ENCODE measurements around the gene CHN1.

CHN1 gene

GRCh38 chr2:174840436-174840835, 164.7 kb downstream of the CHN1 start:
- POLR2A ChIA-PET (ENCODE audit: low non-redundant PET), result no interaction called here

GRCh38 chr2:174839662-174840061, 165.5 kb downstream of the CHN1 start:
- TF ChIP-seq CTCF (conservative IDR thresholded peaks at IDR 0.05; ENCODE audit: low read depth), result no peak
- DNase-seq (ENCODE audit: low spot score), result no peak
- H3K27ac ChIP-seq, result no peak overlapping the region
- ChIA-PET POLR2A (ENCODE audit: low non-redundant PET) (no interaction called here), CTCF (interaction anchor here (0.6 to 0.7 kb wide), 2 partner anchors 16 to 24 kb away, joined by 3 to 6 read pairs; no protein-coding TSS in a partner anchor)

More at GRCh38 chr2:174840436-174840835, 164.7 kb downstream of the CHN1 start:
- DNase-seq (ENCODE audit: low spot score), result no peak
- CTCF ChIA-PET, result no interaction called here
- no peak overlapping the region for H3K27ac ChIP-seq
- no peak for TF ChIP-seq CTCF (conservative IDR thresholded peaks at IDR 0.05; ENCODE audit: low read depth)

- ChIA-PET CTCF (no interaction called here), POLR2A (ENCODE audit: low non-redundant PET) (no interaction called here)
- H3K27ac ChIP-seq, result no peak overlapping the region
- DNase-seq (ENCODE audit: low spot score), result no peak
- no peak for TF ChIP-seq CTCF (conservative IDR thresholded peaks at IDR 0.05; ENCODE audit: low read depth)
Observed at GRCh38 chr2:174836995-174837390, 168.2 kb downstream of the CHN1 start.

GRCh38 chr2:174836377-174836994, 168.7 kb downstream of the CHN1 start:
- no peak overlapping the region for H3K27ac ChIP-seq
- TF ChIP-seq CTCF (conservative IDR thresholded peaks at IDR 0.05; ENCODE audit: low read depth), result no peak
- DNase-seq (ENCODE audit: low spot score), result peak; percentile 81
- ChIA-PET POLR2A (ENCODE audit: low non-redundant PET) (no interaction called here), CTCF (no interaction called here)

- TF ChIP-seq CTCF (conservative IDR thresholded peaks at IDR 0.05; ENCODE audit: low read depth), result no peak
- CTCF ChIA-PET, result no interaction called here
- no peak for DNase-seq (ENCODE audit: low spot score)
- POLR2A ChIA-PET (ENCODE audit: low non-redundant PET), result no interaction called here
- no peak overlapping the region; the same call in 1 of the 2 replicates for H3K27ac ChIP-seq
Observed at GRCh38 chr2:174835797-174836255, 169.4 kb downstream of the CHN1 start.

GRCh38 chr2:174833737-174834136, 171.4 kb downstream of the CHN1 start:
- no peak overlapping the region for H3K27ac ChIP-seq
- DNase-seq (ENCODE audit: low spot score), result no peak
- POLR2A ChIA-PET (ENCODE audit: low non-redundant PET), result no interaction called here
- CTCF ChIA-PET, result no interaction called here
- no peak for TF ChIP-seq CTCF (conservative IDR thresholded peaks at IDR 0.05; ENCODE audit: low read depth)

Data from RWPE1 (cell line).